Kidney epithelial cell (primary cell): Measurements from ENCODE around the gene KLHL9. TPM values are rescaled to one million over a fixed set of nuclear protein-coding genes. Genes with fewer than 3 reads are reported as not detected.
A peak's percentile ranks its signal among the peaks of the same experiment; 100 is the strongest.

Experiments used
- DNase-seq: peaks from one replicate; pipeline ENCODE4 v3.0.0-alpha.2; 2010; ENCODE audit warnings: low read depth
- H3K27me3 ChIP-seq: 2 replicates; pipeline ENCODE4 v1.6.0; 2011; ENCODE audit warnings: low read length; ENCODE audit not compliant: control insufficient read depth, insufficient read depth
- H3K36me3 ChIP-seq: 2 replicates; pipeline ENCODE4 v1.5.1; 2011; ENCODE audit warnings: low read length; ENCODE audit not compliant: control insufficient read depth, insufficient read depth
- H3K4me3 ChIP-seq: 2 replicates; pipeline ENCODE4 v1.5.1; 2011; ENCODE audit warnings: low read depth, mild to moderate bottlenecking, control low read depth, low read length
- total RNA-seq: library from RNA; depleted of rRNA; stranded (reverse); fragments of >200 nt; gene quantifications from 2 replicates; pipeline ENCODE4 v1.2.3, GENCODE V29; 2015
- TF ChIP-seq, protein P1 (sequence below): IDR thresholded peaks from 2 replicates; pipeline ENCODE4 v1.5.1; 2011; ENCODE audit warnings: mild to moderate bottlenecking, moderate library complexity, low read length, control low read depth, inconsistent platforms; ENCODE audit not compliant: insufficient read depth, poor library complexity, severe bottlenecking

The KLHL9 gene
- total RNA-seq, 1 donor from 2014 or later: 28.3 TPM

- no peak for DNase-seq
- H3K36me3 ChIP-seq: no peaks in the 10 kb centered on the region
- TF ChIP-seq, protein P1, sequence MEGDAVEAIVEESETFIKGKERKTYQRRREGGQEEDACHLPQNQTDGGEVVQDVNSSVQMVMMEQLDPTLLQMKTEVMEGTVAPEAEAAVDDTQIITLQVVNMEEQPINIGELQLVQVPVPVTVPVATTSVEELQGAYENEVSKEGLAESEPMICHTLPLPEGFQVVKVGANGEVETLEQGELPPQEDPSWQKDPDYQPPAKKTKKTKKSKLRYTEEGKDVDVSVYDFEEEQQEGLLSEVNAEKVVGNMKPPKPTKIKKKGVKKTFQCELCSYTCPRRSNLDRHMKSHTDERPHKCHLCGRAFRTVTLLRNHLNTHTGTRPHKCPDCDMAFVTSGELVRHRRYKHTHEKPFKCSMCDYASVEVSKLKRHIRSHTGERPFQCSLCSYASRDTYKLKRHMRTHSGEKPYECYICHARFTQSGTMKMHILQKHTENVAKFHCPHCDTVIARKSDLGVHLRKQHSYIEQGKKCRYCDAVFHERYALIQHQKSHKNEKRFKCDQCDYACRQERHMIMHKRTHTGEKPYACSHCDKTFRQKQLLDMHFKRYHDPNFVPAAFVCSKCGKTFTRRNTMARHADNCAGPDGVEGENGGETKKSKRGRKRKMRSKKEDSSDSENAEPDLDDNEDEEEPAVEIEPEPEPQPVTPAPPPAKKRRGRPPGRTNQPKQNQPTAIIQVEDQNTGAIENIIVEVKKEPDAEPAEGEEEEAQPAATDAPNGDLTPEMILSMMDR: no peak
- H3K27me3 ChIP-seq: no peaks in the 10 kb centered on the region
- H3K4me3 ChIP-seq: no peak overlapping the region
These were observed 12.2 kb downstream of the KLHL9 start for GRCh38 chr9:21322911-21323461.

- no peak overlapping the region for H3K4me3 ChIP-seq
- TF ChIP-seq, protein P1: no peak
- no peaks in the 10 kb centered on the region for H3K36me3 ChIP-seq
- H3K27me3 ChIP-seq: no peaks in the 10 kb centered on the region
- no peak for DNase-seq
These were observed 14.7 kb downstream of the KLHL9 start for GRCh38 chr9:21320465-21320864.

DNA sequence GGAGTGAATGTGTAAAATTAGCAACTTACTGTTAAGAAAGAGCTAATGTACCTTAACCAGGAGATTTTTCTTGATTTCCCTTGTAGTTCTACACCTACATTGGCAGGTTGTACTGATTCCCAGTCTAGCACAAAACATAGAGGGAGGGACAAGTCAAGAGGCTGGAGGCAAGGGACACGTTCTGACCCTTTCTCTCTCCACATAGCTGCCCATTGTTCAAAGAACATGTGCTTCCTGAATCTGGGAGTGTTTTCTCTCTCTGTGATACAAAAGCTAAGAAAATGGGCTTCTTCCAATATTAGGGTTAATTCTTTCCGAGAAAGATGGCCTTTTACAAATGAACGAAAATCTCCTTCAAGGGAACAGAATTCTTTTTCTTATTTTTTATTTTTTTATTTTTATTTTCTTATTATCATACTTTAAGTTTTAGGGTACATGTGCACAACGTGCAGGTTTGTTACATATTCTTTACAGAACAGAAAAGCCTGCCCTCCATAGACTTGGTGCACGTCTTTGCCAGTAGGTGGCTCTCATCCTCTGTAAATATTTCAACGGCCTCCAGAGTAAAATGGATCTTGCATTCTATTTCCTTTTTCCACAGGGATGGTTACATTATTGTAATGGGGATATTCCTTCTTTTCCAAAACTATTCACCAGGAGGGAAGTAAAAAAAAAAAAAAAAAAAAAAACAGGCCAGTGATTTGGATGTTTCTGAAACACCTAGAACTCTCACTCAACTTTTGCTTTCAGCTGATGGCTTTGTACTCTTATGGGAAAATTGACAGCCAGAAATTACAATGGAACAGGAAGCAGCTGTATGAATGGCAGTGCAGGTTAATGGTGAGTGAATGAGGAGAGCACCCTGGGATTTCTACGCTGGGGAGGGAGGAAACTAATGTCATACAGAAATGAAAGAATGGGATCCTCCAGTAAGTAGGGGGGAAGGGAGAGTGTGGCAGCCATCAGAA lies 17.0 kb downstream of the KLHL9 start:
- TF ChIP-seq, protein P1: peak; percentile 75
- no peaks in the 10 kb centered on the region for H3K27me3 ChIP-seq
- DNase-seq: no peak
- H3K36me3 ChIP-seq: no peaks in the 10 kb centered on the region
- no peak overlapping the region for H3K4me3 ChIP-seq

GRCh38 chr9:21316860-21317259 lies 18.3 kb downstream of the KLHL9 start:
- no peak overlapping the region for H3K4me3 ChIP-seq
- no peaks in the 10 kb centered on the region for H3K36me3 ChIP-seq
- TF ChIP-seq, protein P1: no peak
- no peaks in the 10 kb centered on the region for H3K27me3 ChIP-seq
- DNase-seq: no peak

DNA sequence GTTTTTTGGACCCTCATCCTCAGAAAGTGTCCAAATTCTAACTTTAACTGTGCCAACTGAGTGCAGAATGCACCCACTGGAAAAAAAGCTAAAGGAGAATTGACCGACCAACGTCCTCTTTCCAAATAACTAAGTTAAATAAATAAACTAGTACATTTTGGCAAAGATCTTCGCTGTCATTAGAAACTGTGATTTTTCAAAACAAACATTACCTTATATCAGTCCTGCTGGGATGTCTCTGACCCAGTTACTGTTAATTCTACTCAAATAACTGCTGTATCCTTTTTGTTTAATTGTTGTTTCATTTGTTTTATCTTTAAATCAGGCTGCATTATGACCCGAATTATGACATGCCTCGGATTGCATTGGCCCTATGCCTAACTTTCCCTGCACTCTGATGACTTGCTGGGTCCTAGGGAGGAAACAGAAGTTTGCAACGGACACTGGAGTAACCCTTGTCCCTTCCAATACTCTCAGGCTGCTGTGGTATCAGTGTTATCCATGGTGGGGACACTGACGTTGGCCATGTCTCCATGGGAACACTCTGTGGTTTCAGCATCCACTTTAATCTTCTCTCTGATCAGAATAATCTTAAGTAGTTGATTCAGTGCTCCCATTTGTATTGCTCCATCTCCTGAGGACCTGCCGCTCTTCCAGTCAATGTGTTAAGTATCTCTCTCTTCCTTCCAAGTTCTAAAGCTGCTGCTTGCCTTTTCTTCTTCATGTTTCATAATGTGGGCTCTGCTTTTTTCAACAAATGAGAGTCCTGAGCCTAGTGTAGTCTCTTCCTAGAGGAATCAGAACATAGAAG lies 19.0 kb downstream of the KLHL9 start:
- H3K27me3 ChIP-seq: no peaks in the 10 kb centered on the region
- DNase-seq: no peak
- H3K4me3 ChIP-seq: no peak overlapping the region
- no peaks in the 10 kb centered on the region for H3K36me3 ChIP-seq
- TF ChIP-seq, protein P1: no peak
